MM.1S (cell line): ENCODE data around the gene METTL27.
"Not testable (repeated sequence)": the region's sequence is repeated elsewhere in the genome, so short reads cannot be mapped to it uniquely, and the experiment has no call there.

ENCODE experiments used
- DNase-seq: peaks from one replicate; pipeline ENCODE4 v3.0.0-alpha.2; 2015
- H2AFZ ChIP-seq: fragments of 300-600 bp; sonication (generic); 2 replicates; pipeline ENCODE4 v1.6.0; 2016; ENCODE audit warnings: antibody characterized with exemption, low read length
- H3F3A ChIP-seq: fragments of 300-600 bp; sonication (generic); 2 replicates; pipeline ENCODE4 v1.6.1; 2016; ENCODE audit warnings: mild to moderate bottlenecking, antibody characterized with exemption, low read length, moderate library complexity, mixed read lengths; ENCODE audit not compliant: insufficient read depth
- H3K27ac ChIP-seq: fragments of 300-600 bp; sonication (generic); 2 replicates; pipeline ENCODE4 v1.5.1; 2016; ENCODE audit warnings: mild to moderate bottlenecking, low read length
- H3K27me3 ChIP-seq: fragments of 300-600 bp; sonication (generic); replicated peaks from 2 replicates; pipeline ENCODE4 v1.6.0; 2016; ENCODE audit warnings: low read length; ENCODE audit not compliant: insufficient read depth
- H3K36me3 ChIP-seq: fragments of 300-600 bp; sonication (generic); replicated peaks from 2 replicates; pipeline ENCODE4 v1.6.1; 2016; ENCODE audit warnings: mild to moderate bottlenecking, low read length, mixed read lengths; ENCODE audit not compliant: insufficient read depth
- H3K4me1 ChIP-seq: fragments of 300-600 bp; sonication (generic); 2 replicates; pipeline ENCODE4 v1.6.1; 2016; ENCODE audit warnings: low read length, mixed read lengths
- H3K4me2 ChIP-seq: fragments of 300-600 bp; sonication (generic); 2 replicates; pipeline ENCODE4 v1.6.0; 2016; ENCODE audit warnings: low read depth, low read length
- H3K4me3 ChIP-seq: fragments of 300-600 bp; sonication (generic); 2 replicates; pipeline ENCODE4 v1.5.1; 2016; ENCODE audit warnings: low read length, mixed read lengths
- H3K79me2 ChIP-seq: fragments of 300-600 bp; sonication (generic); 2 replicates; pipeline ENCODE4 v1.6.1; 2016; ENCODE audit warnings: mixed run types, low read length, mixed read lengths
- H3K9ac ChIP-seq: fragments of 300-600 bp; sonication (generic); 2 replicates; pipeline ENCODE4 v1.6.1; 2016; ENCODE audit warnings: low read length, mixed read lengths
- H3K9me2 ChIP-seq: fragments of 300-600 bp; sonication (generic); replicated peaks from 2 replicates; pipeline ENCODE4 v1.6.1; 2016; ENCODE audit warnings: mild to moderate bottlenecking, low read length, mixed read lengths; ENCODE audit not compliant: insufficient read depth
- H3K9me3 ChIP-seq: fragments of 300-600 bp; sonication (generic); replicated peaks from 2 replicates; pipeline ENCODE4 v1.6.1; 2016; ENCODE audit warnings: mild to moderate bottlenecking, low read length, mixed read lengths; ENCODE audit not compliant: insufficient read depth
- H4K20me1 ChIP-seq: fragments of 300-600 bp; sonication (generic); 2 replicates; pipeline ENCODE4 v1.6.1; 2016; ENCODE audit warnings: mild to moderate bottlenecking, low read length, moderate library complexity, mixed read lengths; ENCODE audit not compliant: insufficient read depth
- CTCF ChIP-seq: fragments of 300-600 bp; sonication (generic); IDR thresholded peaks from 2 replicates; pipeline ENCODE4 v1.5.1; 2016; ENCODE audit warnings: antibody characterized with exemption, low read length, mixed read lengths
- EZH2 ChIP-seq: fragments of 300-600 bp; sonication (generic); optimal IDR thresholded peaks from 2 replicates; pipeline ENCODE3; 2017; ENCODE audit warnings: low read depth, mild to moderate bottlenecking, antibody characterized with exemption, low read length, mixed read lengths
- EZH2phosphoT487 ChIP-seq: fragments of 300-600 bp; sonication (generic); IDR thresholded peaks from 2 replicates; pipeline ENCODE4 v1.6.1; 2018; ENCODE audit warnings: antibody characterized with exemption, low read length

METTL27 gene

GRCh38 chr7:73789051-73789450 is 53.3 kb downstream of the METTL27 start:
- no peaks in the 10 kb centered on the region for H3K9me2 ChIP-seq
- no peaks in the 10 kb centered on the region for H3K27me3 ChIP-seq
- H2AFZ ChIP-seq, result no peak overlapping the region
- H3F3A ChIP-seq, result no peaks in the 10 kb centered on the region
- H3K4me2 ChIP-seq, result no peak overlapping the region
- H3K27ac ChIP-seq, result no peak overlapping the region
- H3K9ac ChIP-seq, result no peak overlapping the region
- no peak for TF ChIP-seq EZH2
- no peaks in the 10 kb centered on the region for H4K20me1 ChIP-seq
- no peak for DNase-seq
- no peaks in the 10 kb centered on the region for H3K79me2 ChIP-seq
- no peaks in the 10 kb centered on the region for H3K4me1 ChIP-seq
- H3K4me3 ChIP-seq, result no peak overlapping the region
- H3K9me3 ChIP-seq, result no peaks in the 10 kb centered on the region
- H3K36me3 ChIP-seq, result no peaks in the 10 kb centered on the region

GRCh38 chr7:73787786-73788048 is 54.6 kb downstream of the METTL27 start:
- not testable (repeated sequence) for H3K36me3 ChIP-seq, H3K27me3 ChIP-seq, H3K4me3 ChIP-seq, H3K9me2 ChIP-seq, H3K27ac ChIP-seq, H3F3A ChIP-seq, DNase-seq, H3K9me3 ChIP-seq, H4K20me1 ChIP-seq, H3K4me2 ChIP-seq, H2AFZ ChIP-seq, H3K79me2 ChIP-seq, H3K9ac ChIP-seq, H3K4me1 ChIP-seq

- H3K9me3 ChIP-seq, result no peaks in the 10 kb centered on the region
- H2AFZ ChIP-seq, result no peak overlapping the region
- no peak overlapping the region for H3K27ac ChIP-seq
- no peaks in the 10 kb centered on the region for H3K79me2 ChIP-seq
- H3K4me1 ChIP-seq, result no peaks in the 10 kb centered on the region
- no peak for DNase-seq
- no peaks in the 10 kb centered on the region for H3K27me3 ChIP-seq
- no peak overlapping the region for H3K9ac ChIP-seq
- H3F3A ChIP-seq, result no peaks in the 10 kb centered on the region
- no peak overlapping the region for H3K4me3 ChIP-seq
- no peaks in the 10 kb centered on the region for H3K9me2 ChIP-seq
- no peaks in the 10 kb centered on the region for H4K20me1 ChIP-seq
- TF ChIP-seq CTCF (no peak), EZH2 (no peak), EZH2phosphoT487 (no peak)
- H3K4me2 ChIP-seq, result no peak overlapping the region
- H3K36me3 ChIP-seq, result no peaks in the 10 kb centered on the region
Observed at GRCh38 chr7:73786588-73786987, 55.7 kb downstream of the METTL27 start.
